ENCODE results near the gene MYO1G.
"Not testable (repeated sequence)": the region's sequence is repeated elsewhere in the genome, so short reads cannot be mapped to it uniquely, and the experiment has no call there.

MYO1G gene

DNA sequence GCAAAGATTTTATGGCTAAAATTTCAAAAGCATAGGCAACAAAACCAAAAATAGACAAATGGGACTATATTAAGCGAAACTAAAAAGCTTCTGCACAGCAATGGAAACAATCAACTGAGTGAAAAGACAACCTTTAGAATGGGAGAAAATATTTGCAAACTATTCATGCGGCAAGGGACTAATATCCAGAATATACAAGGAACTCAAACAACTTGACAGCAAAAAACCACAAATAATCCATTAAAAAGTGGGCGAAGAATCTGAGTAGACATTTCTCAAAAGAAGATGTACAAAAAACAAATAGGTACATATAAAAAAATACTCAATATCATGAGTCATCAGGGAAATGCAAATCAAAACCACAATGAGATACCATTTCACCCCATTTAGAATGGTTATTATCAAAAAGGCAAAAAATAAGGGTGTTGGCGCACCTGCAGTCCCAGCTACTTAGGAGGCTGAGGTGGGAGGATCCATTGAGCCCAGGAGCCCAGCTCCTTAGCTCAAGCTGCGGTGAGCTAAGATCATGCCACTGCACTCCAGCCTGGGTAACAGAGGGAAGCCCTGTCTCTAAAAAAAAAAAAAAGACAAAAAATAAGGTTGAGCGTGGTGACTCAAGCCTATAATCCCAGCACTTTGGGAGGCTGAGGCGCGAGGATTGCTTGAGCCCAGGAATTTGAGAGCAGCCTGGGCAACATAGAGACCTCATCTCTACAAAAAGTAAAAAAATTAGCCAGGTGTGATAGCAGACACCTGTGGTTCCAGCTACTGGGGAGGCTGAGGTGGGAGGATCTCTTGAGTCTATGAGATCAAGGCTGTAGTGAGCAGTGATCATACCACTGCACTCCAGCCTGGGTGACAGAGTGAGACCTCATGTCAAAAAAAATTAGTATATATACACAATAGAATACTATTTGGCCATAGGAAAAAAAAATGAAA, 17.0 kb upstream of the MYO1G start:
- Histone ChIP-seq H3K4me3 (replicated peaks; ENCODE audit: insufficient read depth, low read length) (no peak overlapping the region), H3K27me3 (ENCODE audit: insufficient read depth, poor library complexity, severe bottlenecking) (no peaks in the 10 kb centered on the region), H3K27ac (replicated peaks) (no peak overlapping the region)
- TF ChIP-seq SPI1 (IDR thresholded peaks at IDR 0.05; ENCODE audit: borderline replicate concordance, low read depth) (no peak), POLR2AphosphoS5 (IDR thresholded peaks at IDR 0.05; ENCODE audit: low read depth) (no peak), GABPA (IDR thresholded peaks at IDR 0.05; ENCODE audit: low read depth) (no peak)
- TF ChIP-seq, protein P1, sequence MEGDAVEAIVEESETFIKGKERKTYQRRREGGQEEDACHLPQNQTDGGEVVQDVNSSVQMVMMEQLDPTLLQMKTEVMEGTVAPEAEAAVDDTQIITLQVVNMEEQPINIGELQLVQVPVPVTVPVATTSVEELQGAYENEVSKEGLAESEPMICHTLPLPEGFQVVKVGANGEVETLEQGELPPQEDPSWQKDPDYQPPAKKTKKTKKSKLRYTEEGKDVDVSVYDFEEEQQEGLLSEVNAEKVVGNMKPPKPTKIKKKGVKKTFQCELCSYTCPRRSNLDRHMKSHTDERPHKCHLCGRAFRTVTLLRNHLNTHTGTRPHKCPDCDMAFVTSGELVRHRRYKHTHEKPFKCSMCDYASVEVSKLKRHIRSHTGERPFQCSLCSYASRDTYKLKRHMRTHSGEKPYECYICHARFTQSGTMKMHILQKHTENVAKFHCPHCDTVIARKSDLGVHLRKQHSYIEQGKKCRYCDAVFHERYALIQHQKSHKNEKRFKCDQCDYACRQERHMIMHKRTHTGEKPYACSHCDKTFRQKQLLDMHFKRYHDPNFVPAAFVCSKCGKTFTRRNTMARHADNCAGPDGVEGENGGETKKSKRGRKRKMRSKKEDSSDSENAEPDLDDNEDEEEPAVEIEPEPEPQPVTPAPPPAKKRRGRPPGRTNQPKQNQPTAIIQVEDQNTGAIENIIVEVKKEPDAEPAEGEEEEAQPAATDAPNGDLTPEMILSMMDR (IDR thresholded peaks at IDR 0.05; ENCODE audit: insufficient read depth, low read length) = no peak
- TF ChIP-seq, protein P2, sequence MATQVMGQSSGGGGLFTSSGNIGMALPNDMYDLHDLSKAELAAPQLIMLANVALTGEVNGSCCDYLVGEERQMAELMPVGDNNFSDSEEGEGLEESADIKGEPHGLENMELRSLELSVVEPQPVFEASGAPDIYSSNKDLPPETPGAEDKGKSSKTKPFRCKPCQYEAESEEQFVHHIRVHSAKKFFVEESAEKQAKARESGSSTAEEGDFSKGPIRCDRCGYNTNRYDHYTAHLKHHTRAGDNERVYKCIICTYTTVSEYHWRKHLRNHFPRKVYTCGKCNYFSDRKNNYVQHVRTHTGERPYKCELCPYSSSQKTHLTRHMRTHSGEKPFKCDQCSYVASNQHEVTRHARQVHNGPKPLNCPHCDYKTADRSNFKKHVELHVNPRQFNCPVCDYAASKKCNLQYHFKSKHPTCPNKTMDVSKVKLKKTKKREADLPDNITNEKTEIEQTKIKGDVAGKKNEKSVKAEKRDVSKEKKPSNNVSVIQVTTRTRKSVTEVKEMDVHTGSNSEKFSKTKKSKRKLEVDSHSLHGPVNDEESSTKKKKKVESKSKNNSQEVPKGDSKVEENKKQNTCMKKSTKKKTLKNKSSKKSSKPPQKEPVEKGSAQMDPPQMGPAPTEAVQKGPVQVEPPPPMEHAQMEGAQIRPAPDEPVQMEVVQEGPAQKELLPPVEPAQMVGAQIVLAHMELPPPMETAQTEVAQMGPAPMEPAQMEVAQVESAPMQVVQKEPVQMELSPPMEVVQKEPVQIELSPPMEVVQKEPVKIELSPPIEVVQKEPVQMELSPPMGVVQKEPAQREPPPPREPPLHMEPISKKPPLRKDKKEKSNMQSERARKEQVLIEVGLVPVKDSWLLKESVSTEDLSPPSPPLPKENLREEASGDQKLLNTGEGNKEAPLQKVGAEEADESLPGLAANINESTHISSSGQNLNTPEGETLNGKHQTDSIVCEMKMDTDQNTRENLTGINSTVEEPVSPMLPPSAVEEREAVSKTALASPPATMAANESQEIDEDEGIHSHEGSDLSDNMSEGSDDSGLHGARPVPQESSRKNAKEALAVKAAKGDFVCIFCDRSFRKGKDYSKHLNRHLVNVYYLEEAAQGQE (IDR thresholded peaks at IDR 0.05; ENCODE audit: insufficient replicate concordance, low read depth) = no peak
- no peak for DNase-seq (ENCODE audit: low read depth in 1 of 2, low spot score in 1 of 2)

DNA sequence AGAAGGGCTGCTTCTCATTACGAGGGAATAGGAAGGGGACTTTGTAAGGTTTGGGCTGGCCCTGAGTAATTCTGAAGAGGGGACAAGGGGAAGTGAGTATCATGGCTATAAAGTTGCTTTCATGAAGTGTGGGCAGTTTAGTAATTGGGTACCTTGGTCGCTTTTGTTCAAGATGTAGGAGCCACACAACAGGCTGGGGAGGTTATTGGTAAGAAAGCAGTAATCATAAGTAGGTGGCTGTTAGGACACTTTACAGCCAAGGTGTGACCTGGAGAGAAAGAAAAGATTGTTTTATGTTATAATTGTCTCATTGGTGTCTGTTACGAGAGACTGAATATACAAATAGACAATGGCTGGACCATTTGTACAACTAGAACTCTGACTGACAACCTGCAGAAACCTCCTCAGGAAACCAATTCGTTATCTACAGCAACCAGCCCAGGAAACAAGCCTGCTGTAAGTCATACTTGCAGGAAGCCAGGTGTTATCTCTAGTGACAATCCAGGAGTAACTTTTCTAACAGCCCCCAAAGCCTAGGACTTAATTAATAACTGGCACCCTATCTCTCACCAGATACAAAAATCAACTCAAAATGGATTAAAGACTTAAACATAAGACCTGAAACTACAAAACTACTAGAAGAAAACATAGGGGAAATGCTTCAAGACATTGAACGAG, 16.2 kb upstream of the MYO1G start:
- no peak overlapping the region for H3K4me3 ChIP-seq (replicated peaks; ENCODE audit: insufficient read depth, low read length)
- no peak for DNase-seq (ENCODE audit: low read depth in 1 of 2, low spot score in 1 of 2)

DNA sequence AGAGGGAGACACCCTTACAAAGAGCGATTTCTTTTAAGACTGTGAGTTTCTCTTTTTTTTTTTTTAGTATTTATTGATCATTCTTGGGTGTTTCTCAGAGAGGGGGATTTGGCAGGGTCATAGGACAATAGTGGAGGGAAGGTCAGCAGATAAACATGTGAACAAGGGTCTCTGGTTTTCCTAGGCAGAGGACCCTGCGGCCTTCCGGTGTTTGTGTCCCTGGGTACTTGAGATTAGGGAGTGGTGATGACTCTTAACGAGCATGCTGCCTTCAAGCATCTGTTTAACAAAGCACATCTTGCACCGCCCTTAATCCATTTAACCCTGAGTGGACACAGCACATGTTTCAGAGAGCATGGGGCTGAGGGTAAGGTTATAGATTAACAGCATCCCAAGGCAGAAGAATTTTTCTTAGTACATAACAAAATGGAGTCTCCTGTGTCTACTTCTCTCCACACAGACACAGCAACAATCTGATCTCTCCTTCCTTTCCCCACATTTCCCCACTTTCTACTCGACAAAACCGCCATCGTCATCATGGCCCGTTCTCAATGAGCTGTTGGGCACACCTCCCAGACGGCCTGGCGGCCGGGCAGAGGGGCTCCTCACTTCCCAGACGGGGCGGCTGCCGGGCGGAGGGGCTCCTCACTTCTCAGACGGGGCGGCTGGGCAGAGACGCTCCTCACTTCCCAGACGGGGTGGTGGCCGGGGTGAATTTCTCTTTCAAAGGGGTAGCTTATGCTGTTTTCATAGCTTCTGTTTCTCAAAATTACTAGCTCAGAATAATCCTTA, 13.4 kb upstream of the MYO1G start:
- not testable (repeated sequence) for H3K4me3 ChIP-seq (replicated peaks; ENCODE audit: insufficient read depth, low read length); H3K27ac ChIP-seq (replicated peaks); H3K27me3 ChIP-seq (ENCODE audit: insufficient read depth, poor library complexity, severe bottlenecking); DNase-seq (ENCODE audit: low read depth in 1 of 2, low spot score in 1 of 2)

More for the DNA sequence above, 16.2 kb upstream of the MYO1G start:
- no peak overlapping the region for H3K27ac ChIP-seq (replicated peaks)
- 0 out of 2 replicates have a peak, but pooled peaks have one; percentile 10 for TF ChIP-seq SPI1 (IDR thresholded peaks at IDR 0.05; ENCODE audit: borderline replicate concordance, low read depth)
- TF ChIP-seq, protein P1 (IDR thresholded peaks at IDR 0.05; ENCODE audit: insufficient read depth, low read length) = no peak
- no peaks in the 10 kb centered on the region for H3K27me3 ChIP-seq (ENCODE audit: insufficient read depth, poor library complexity, severe bottlenecking)

DNA sequence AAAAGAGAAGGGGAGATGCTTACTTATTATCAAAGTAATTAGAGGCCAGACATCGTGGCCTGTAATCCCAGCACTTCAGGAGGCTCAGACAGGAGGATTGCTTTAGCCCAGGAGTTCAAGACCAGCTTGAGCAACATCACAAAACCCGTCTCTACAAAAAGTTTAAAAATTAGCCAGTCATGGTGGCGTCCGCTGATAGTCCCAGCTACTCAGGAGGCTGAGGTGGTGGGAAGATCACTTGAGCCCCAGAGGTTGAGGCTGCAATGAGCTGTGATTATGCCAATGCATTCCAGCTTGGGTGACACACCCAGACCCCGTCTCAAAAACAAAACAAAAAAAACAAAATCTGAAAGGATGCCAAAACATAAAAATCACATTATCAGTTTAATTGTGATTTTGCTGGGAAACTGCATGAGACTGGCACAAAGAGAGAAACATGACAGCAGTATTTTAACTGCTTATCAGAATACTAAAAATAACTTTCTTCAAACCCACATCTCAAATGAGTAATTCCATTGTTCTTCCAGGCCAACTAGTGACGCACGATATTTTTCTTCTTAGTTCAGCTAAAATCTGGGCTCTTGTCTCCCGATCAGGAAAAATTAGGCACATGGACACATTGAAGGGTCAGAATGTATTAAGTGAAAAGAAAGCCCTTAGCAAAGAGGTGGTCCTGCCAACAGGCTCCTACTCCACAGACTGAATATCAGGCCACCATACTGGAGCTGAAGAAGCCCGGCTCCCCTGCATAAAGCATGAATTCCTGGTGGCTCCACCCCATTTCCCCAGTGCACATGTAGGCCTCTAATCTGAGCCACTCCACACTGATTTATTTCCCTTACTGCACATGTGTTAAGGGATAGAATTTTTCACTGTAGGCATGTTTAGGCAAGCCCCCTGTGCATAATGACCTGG, 11.6 kb upstream of the MYO1G start:
- TF ChIP-seq, protein P2 (IDR thresholded peaks at IDR 0.05; ENCODE audit: insufficient replicate concordance, low read depth) = no peak
- TF ChIP-seq, protein P1 (IDR thresholded peaks at IDR 0.05; ENCODE audit: insufficient read depth, low read length) = no peak
- TF ChIP-seq SPI1 (IDR thresholded peaks at IDR 0.05; ENCODE audit: borderline replicate concordance, low read depth) (no peak), GABPA (IDR thresholded peaks at IDR 0.05; ENCODE audit: low read depth) (no peak), POLR2AphosphoS5 (IDR thresholded peaks at IDR 0.05; ENCODE audit: low read depth) (no peak)
- no peak overlapping the region for H3K27ac ChIP-seq (replicated peaks)
- no peaks in the 10 kb centered on the region for H3K27me3 ChIP-seq (ENCODE audit: insufficient read depth, poor library complexity, severe bottlenecking)
- DNase-seq (ENCODE audit: low read depth in 1 of 2, low spot score in 1 of 2) = no peak
- H3K4me3 ChIP-seq (replicated peaks; ENCODE audit: insufficient read depth, low read length) = no peak overlapping the region

Measured in HL-60 (cell line).